IPS-20b (cell line): ENCODE results near the gene SPR.
"Not testable (repeated sequence)": the region's sequence is repeated elsewhere in the genome, so short reads cannot be mapped to it uniquely, and the experiment has no call there.

Experiments
- H3K27ac ChIP-seq: one replicate; pipeline ENCODE4 v1.5.1; 2013; ENCODE audit warnings: low read length
- H3K27me3 ChIP-seq: 2 replicates; pipeline ENCODE4 v1.6.1; 2013; ENCODE audit warnings: mild to moderate bottlenecking, low read length, inconsistent platforms; ENCODE audit not compliant: insufficient read depth
- H3K36me3 ChIP-seq: 2 replicates; pipeline ENCODE4 v1.6.1; 2013; ENCODE audit warnings: low read depth, mild to moderate bottlenecking, inconsistent platforms, low read length, moderate library complexity; ENCODE audit not compliant: insufficient read depth
- H3K4me1 ChIP-seq: 2 replicates; pipeline ENCODE4 v1.6.1; 2013; ENCODE audit warnings: mild to moderate bottlenecking, control low read depth, inconsistent platforms, low read length, moderate library complexity; ENCODE audit not compliant: insufficient read depth
- H3K4me3 ChIP-seq: 2 replicates; pipeline ENCODE4 v1.5.1; 2013; ENCODE audit warnings: mild to moderate bottlenecking, low read length, inconsistent platforms
- H3K9ac ChIP-seq: 2 replicates; pipeline ENCODE4 v1.6.1; 2013; ENCODE audit warnings: low read depth, mild to moderate bottlenecking, inconsistent platforms, low read length, moderate library complexity
- H3K9me3 ChIP-seq: 2 replicates; pipeline ENCODE4 v1.6.1; 2013; ENCODE audit warnings: mild to moderate bottlenecking, low read depth, low read length, inconsistent platforms; ENCODE audit not compliant: insufficient read depth

Gene SPR

GRCh38 chr2:72907369-72907768, 20.2 kb downstream of the SPR start:
- H3K9ac ChIP-seq, H3K9me3 ChIP-seq, H3K4me1 ChIP-seq, H3K27ac ChIP-seq, H3K4me3 ChIP-seq, H3K36me3 ChIP-seq: not testable (repeated sequence)
- peaks cover 93% of the 10 kb centered on the region for H3K27me3 ChIP-seq

- H3K9me3 ChIP-seq: peaks cover under 1% of the 10 kb centered on the region; the same call in 1 of the 2 replicates
- H3K4me1 ChIP-seq: peaks cover 1% of the 10 kb centered on the region; the same call in 1 of the 2 replicates
- H3K27ac ChIP-seq: no peak overlapping the region
- H3K36me3 ChIP-seq: no peaks in the 10 kb centered on the region
- H3K9ac ChIP-seq: no peak overlapping the region
- H3K27me3 ChIP-seq: peaks cover 93% of the 10 kb centered on the region
- H3K4me3 ChIP-seq: no peak overlapping the region
Measured at GRCh38 chr2:72908741-72909140, 21.5 kb downstream of the SPR start.

- Histone ChIP-seq H3K4me1 (peaks cover 16% of the 10 kb centered on the region; the same call in 1 of the 2 replicates), H3K36me3 (no peaks in the 10 kb centered on the region), H3K9me3 (peaks cover 2% of the 10 kb centered on the region; the same call in 1 of the 2 replicates), H3K4me3 (no peak overlapping the region), H3K27ac (no peak overlapping the region), H3K9ac (no peak overlapping the region), H3K27me3 (peaks cover 93% of the 10 kb centered on the region)
Measured at GRCh38 chr2:72911256-72911655, 24.0 kb downstream of the SPR start.

GRCh38 chr2:72913486-72914205, 26.4 kb downstream of the SPR start:
- no peak overlapping the region for H3K9ac ChIP-seq
- H3K9me3 ChIP-seq: peaks cover 2% of the 10 kb centered on the region; the same call in 1 of the 2 replicates
- H3K4me3 ChIP-seq: no peak overlapping the region
- H3K27ac ChIP-seq: no peak overlapping the region
- peaks cover 19% of the 10 kb centered on the region; the same call in 1 of the 2 replicates for H3K4me1 ChIP-seq
- H3K36me3 ChIP-seq: no peaks in the 10 kb centered on the region
- H3K27me3 ChIP-seq: peaks cover 99% of the 10 kb centered on the region

GRCh38 chr2:72914206-72914559, 27.0 kb downstream of the SPR start:
- H3K27ac ChIP-seq: no peak overlapping the region
- H3K36me3 ChIP-seq: no peaks in the 10 kb centered on the region
- no peak overlapping the region for H3K9ac ChIP-seq
- H3K4me3 ChIP-seq: no peak overlapping the region
- H3K4me1 ChIP-seq: peaks cover 19% of the 10 kb centered on the region; the same call in 1 of the 2 replicates
- H3K27me3 ChIP-seq: peaks cover 100% of the 10 kb centered on the region
- H3K9me3 ChIP-seq: peaks cover 2% of the 10 kb centered on the region; the same call in 1 of the 2 replicates

- no peak overlapping the region for H3K27ac ChIP-seq
- H3K36me3 ChIP-seq: no peaks in the 10 kb centered on the region
- H3K4me1 ChIP-seq: peaks cover 24% of the 10 kb centered on the region; the same call in 1 of the 2 replicates
- peaks cover 2% of the 10 kb centered on the region; the same call in 1 of the 2 replicates for H3K9me3 ChIP-seq
- peak overlapping the region; percentile 61; the same call in 1 of the 2 replicates for H3K4me3 ChIP-seq
- H3K27me3 ChIP-seq: peaks cover 100% of the 10 kb centered on the region
- no peak overlapping the region for H3K9ac ChIP-seq
Measured at GRCh38 chr2:72914589-72915319, 27.5 kb downstream of the SPR start.

- Histone ChIP-seq H3K27me3 (peaks cover 100% of the 10 kb centered on the region), H3K36me3 (no peaks in the 10 kb centered on the region), H3K4me1 (peaks cover 24% of the 10 kb centered on the region; the same call in 1 of the 2 replicates), H3K9ac (no peak overlapping the region), H3K4me3 (peak overlapping the region; percentile 61), H3K27ac (no peak overlapping the region), H3K9me3 (peaks cover 2% of the 10 kb centered on the region; the same call in 1 of the 2 replicates)
Measured at GRCh38 chr2:72915320-72915906, 28.2 kb downstream of the SPR start.

GRCh38 chr2:72915907-72916742, 28.9 kb downstream of the SPR start:
- Histone ChIP-seq H3K27ac (no peak overlapping the region), H3K36me3 (no peaks in the 10 kb centered on the region), H3K4me1 (peaks cover 24% of the 10 kb centered on the region; the same call in 1 of the 2 replicates), H3K27me3 (peaks cover 100% of the 10 kb centered on the region), H3K4me3 (peak overlapping the region; percentile 61), H3K9me3 (peaks cover 2% of the 10 kb centered on the region; the same call in 1 of the 2 replicates), H3K9ac (no peak overlapping the region; the same call in 1 of the 2 replicates)

GRCh38 chr2:72916743-72917137, 29.5 kb downstream of the SPR start:
- no peak overlapping the region for H3K27ac ChIP-seq

GRCh38 chr2:72917138-72917876, 30.1 kb downstream of the SPR start, which contains the start of gene EMX1:
TSS of gene EMX1 (plus strand) at chr2:72917519. CDS start at chr2:72917853, 334 bp downstream.
- Histone ChIP-seq H3K9me3 (peaks cover 6% of the 10 kb centered on the region; the same call in 1 of the 2 replicates), H3K27me3 (peaks cover 100% of the 10 kb centered on the region), H3K4me1 (peaks cover 24% of the 10 kb centered on the region), H3K9ac (peak within 1 kb of the TSS; percentile 42; the same call in 1 of the 2 replicates), H3K27ac (no peak within 1 kb of the TSS), H3K4me3 (peak within 1 kb of the TSS; percentile 61), H3K36me3 (no peaks in the 10 kb centered on the region)

More at GRCh38 chr2:72916743-72917137, 29.5 kb downstream of the SPR start:
- Histone ChIP-seq H3K4me3 (peak overlapping the region; percentile 61), H3K4me1 (peaks cover 24% of the 10 kb centered on the region), H3K27me3 (peaks cover 100% of the 10 kb centered on the region), H3K36me3 (no peaks in the 10 kb centered on the region), H3K9me3 (peaks cover 5% of the 10 kb centered on the region; the same call in 1 of the 2 replicates), H3K9ac (peak overlapping the region; percentile 42; the same call in 1 of the 2 replicates)
